Body of pancreas (tissue), 4 donors: ENCODE data around the gene IRF2BP1. TPM values are rescaled to one million over a fixed set of nuclear protein-coding genes. Genes with fewer than 3 reads are reported as not detected.
A peak's percentile ranks its signal among the peaks of the same experiment; 100 is the strongest.

Source experiments
- ATAC-seq: fragments of 150-250 bp; one replicate; pipeline ENCODE4 v1.9.1; 2016
- DNase-seq, 4 donors: peaks; one replicate each; pipeline ENCODE4 v3.0.0-alpha.2; 2019
- H3K27ac ChIP-seq, 4 donors: fragments of 200-600 bp; sonication (generic); 1 replicate in 3 of 4; 2 replicates in 1 of 4; pipeline versions ENCODE4 v1.5.1 to v1.6.1; 2016 to 2019; ENCODE audit warnings: mild to moderate bottlenecking in 1 of 4, mixed read lengths in 1 of 4, moderate library complexity in 1 of 4
- H3K27me3 ChIP-seq, 2 donors: fragments of 200-600 bp; sonication (generic); one replicate each; pipeline ENCODE4 v1.6.0; 2016; ENCODE audit warnings: mild to moderate bottlenecking in 1 of 2
- H3K36me3 ChIP-seq, 2 donors: fragments of 200-600 bp; sonication (generic); replicated peaks in 1 of 2; 2 replicates each; pipeline ENCODE4 v1.5.1; 2016; ENCODE audit warnings: low read depth in 2 of 2; ENCODE audit not compliant: insufficient read depth in 1 of 2
- H3K4me1 ChIP-seq: fragments of 200-600 bp; sonication (generic); one replicate; pipeline ENCODE4 v1.6.0; 2016
- H3K4me3 ChIP-seq, 2 donors: fragments of 200-600 bp; sonication (generic); 1 replicate in 1 of 2; 2 replicates in 1 of 2; pipeline ENCODE4 v1.5.1; 2016 to 2019
- H3K9me3 ChIP-seq, 3 donors: fragments of 200-600 bp; sonication (generic); 1 replicate in 2 of 3; 2 replicates in 1 of 3; pipeline ENCODE4 v1.5.1; 2016
- CTCF ChIP-seq, 7 experiments: fragments of 450-650 bp in 4 of 7; fragments of 200-600 bp in 3 of 7; sonication (generic) in 3 of 7; IDR thresholded peaks; one replicate each; pipeline ENCODE4 v1.5.1; 2016 to 2019; ENCODE audit warnings: antibody characterized with exemption in 7 of 7
- POLR2A ChIP-seq, 3 donors: fragments of 450-650 bp; IDR thresholded peaks; one replicate each; pipeline ENCODE4 v1.6.1; 2016; ENCODE audit warnings: antibody characterized with exemption in 3 of 3, mild to moderate bottlenecking in 2 of 3
- WGBS, 2 donors: methylation state at CpG; one replicate each; pipeline ENCODE4 v1.1.5; 2017; 5-methylcytosine and 5-hydroxymethylcytosine counted together
- intact Hi-C: fragments of 100-400 bp; cut with DNase I; formaldehyde crosslinking; loops from one replicate; pipeline ENCODE4 v1.15.1; 2023
- total RNA-seq, 2 donors: library from RNA; depleted of rRNA; stranded (reverse); fragments of >200 nt; gene quantifications; one replicate each; pipeline ENCODE4 v1.1.0, GENCODE V29; 2016

IRF2BP1 gene
- total RNA-seq, 2 donors from 2014 or later = 24.1 to 25.1 TPM

- H3K36me3 ChIP-seq = peaks cover 0 to 4% of the 10 kb centered on the region in 2 donors
- TF ChIP-seq POLR2A (IDR thresholded peaks at IDR 0.05) (no peak), CTCF (IDR thresholded peaks at IDR 0.05) (no peak)
- no peak overlapping the region for H3K27ac ChIP-seq
- H3K4me3 ChIP-seq = no peak overlapping the region
- DNase-seq (no peak), ATAC-seq (no peak)
- H3K4me1 ChIP-seq = peaks cover 11% of the 10 kb centered on the region
- no peaks in the 10 kb centered on the region for H3K27me3 ChIP-seq
- intact Hi-C loops = no loop called here
- WGBS, 2 donors = 72 to 81% methylated on average over 9 of the region's 9 CpGs
- no peaks in the 10 kb centered on the region for H3K9me3 ChIP-seq
These were observed 9.6 kb upstream of the IRF2BP1 start for GRCh38 chr19:45895519-45895972.

- Histone ChIP-seq H3K36me3 (no peaks in the 10 kb centered on the region), H3K27me3 (no peaks in the 10 kb centered on the region), H3K4me3 (no peak overlapping the region), H3K9me3 (no peaks in the 10 kb centered on the region), H3K27ac (no peak overlapping the region), H3K4me1 (peaks cover 7% of the 10 kb centered on the region)
- WGBS, 2 donors = 90 to 94% methylated on average over 8 to 15 of the region's 17 CpGs
- intact Hi-C loops = no loop called here
- no peak for DNase-seq
- no peak for TF ChIP-seq POLR2A (IDR thresholded peaks at IDR 0.05)
- TF ChIP-seq CTCF (IDR thresholded peaks at IDR 0.05) = no peak
- no peak for ATAC-seq
These were observed 4.9 kb upstream of the IRF2BP1 start for GRCh38 chr19:45890877-45891276.

GRCh38 chr19:45889210-45889885, 3.4 kb upstream of the IRF2BP1 start:
- H3K4me3 ChIP-seq = no peak overlapping the region
- H3K27me3 ChIP-seq = no peaks in the 10 kb centered on the region
- H3K9me3 ChIP-seq = no peaks in the 10 kb centered on the region
- DNase-seq = no peak
- TF ChIP-seq CTCF (IDR thresholded peaks at IDR 0.05) = no peak
- no peak for TF ChIP-seq POLR2A (IDR thresholded peaks at IDR 0.05)
- H3K4me1 ChIP-seq = peaks cover 19% of the 10 kb centered on the region
- H3K27ac ChIP-seq = no peak overlapping the region
- intact Hi-C loops = no loop called here
- no peak for ATAC-seq
- H3K36me3 ChIP-seq = no peaks in the 10 kb centered on the region
- 51 to 57% methylated on average over 6 of the region's 6 CpGs for WGBS, 2 donors

- DNase-seq (no peak), ATAC-seq (no peak)
- Histone ChIP-seq H3K9me3 (no peaks in the 10 kb centered on the region), H3K4me3 (peak overlapping the region in 1 of 2 donors; percentile 49), H3K4me1 (peaks cover 36% of the 10 kb centered on the region), H3K27me3 (no peaks in the 10 kb centered on the region), H3K36me3 (no peaks in the 10 kb centered on the region), H3K27ac (peak overlapping the region; percentile 83 to 96 (median 90))
- intact Hi-C loops = no loop called here
- WGBS, 2 donors = 19 to 32% methylated on average over 6 to 10 of the region's 10 CpGs
- no peak for TF ChIP-seq CTCF (IDR thresholded peaks at IDR 0.05)
- TF ChIP-seq POLR2A (IDR thresholded peaks at IDR 0.05) = no peak
These were observed 1.3 kb upstream of the IRF2BP1 start for GRCh38 chr19:45887200-45887710.
